Measurements from ENCODE around the gene PRRT4.

GRCh38 chr7:128390871-128391565 is 29.5 kb upstream of the PRRT4 start:
- TF ChIP-seq CTCF (optimal IDR thresholded peaks at IDR 0.05 in 1 of 3, IDR thresholded peaks at IDR 0.05 in 1 of 3, conservative IDR thresholded peaks at IDR 0.05 in 1 of 3; ENCODE audit: extremely low read depth in 1 of 3, insufficient read depth in 2 of 3, low read length in 3 of 3) (no peak), EZH2 (IDR thresholded peaks at IDR 0.05; ENCODE audit: low read length) (no peak)
